Fibroblast of skin of abdomen (primary cell): Measurements from ENCODE around the gene OR52N5. TPM values are rescaled to one million over a fixed set of nuclear protein-coding genes. Genes with fewer than 3 reads are reported as not detected.

Experiments
- DNase-seq: peaks from one replicate; pipeline ENCODE4 v3.0.0-alpha.2; 2013
- polyA plus RNA-seq, 2 experiments: library from polyadenylated mRNA; unstranded; fragments of 120-200 nt; gene quantifications; one replicate each; pipeline ENCODE4 v1.2.1, GENCODE V29; 2013; ENCODE audit not compliant: insufficient read length in 2 of 2

OR52N5 gene
- polyA plus RNA-seq (2013, experiment 1 of 2; ENCODE audit: insufficient read length) = not detected
- not detected for polyA plus RNA-seq (2013, experiment 2 of 2; ENCODE audit: insufficient read length)

GRCh38 chr11:5783255-5783654 is at the start of gene OR52N5:
TSS of gene OR52N5 (minus strand) at chr11:5783355. CDS start at chr11:5778634, 4,721 bp downstream.
- no peak for DNase-seq

DNA sequence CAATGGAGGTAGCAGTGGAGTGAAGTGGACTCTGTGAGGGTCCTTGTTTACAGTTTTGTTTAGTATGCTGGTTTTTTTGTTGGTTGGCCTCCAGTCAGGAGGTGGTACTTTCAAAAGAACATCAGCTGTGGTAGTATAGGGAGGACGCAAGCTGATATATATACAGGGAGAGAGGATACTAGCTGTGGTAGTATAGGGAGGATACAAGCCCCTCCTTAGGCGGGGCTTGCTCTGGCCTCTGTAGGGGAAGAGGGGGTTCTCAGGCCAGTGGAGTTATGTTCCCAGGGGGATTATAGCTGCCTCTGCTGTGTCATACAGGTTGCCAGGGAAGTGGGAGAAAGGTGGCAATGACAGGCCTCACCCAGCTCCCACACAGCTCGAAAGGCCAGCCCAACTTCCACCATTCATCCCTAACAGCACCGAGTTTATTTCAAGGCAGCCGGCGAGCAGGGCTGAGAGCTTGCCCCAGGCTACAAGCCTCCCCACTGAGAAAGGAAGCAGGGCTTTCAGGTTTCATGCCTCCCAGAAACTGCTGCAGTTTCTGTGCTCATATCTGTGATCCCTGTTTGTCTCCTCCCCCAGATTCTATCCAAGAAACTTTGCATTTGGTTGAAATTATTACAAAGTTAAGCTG is 48.2 kb upstream of the OR52N5 start:
- DNase-seq = no peak

DNA sequence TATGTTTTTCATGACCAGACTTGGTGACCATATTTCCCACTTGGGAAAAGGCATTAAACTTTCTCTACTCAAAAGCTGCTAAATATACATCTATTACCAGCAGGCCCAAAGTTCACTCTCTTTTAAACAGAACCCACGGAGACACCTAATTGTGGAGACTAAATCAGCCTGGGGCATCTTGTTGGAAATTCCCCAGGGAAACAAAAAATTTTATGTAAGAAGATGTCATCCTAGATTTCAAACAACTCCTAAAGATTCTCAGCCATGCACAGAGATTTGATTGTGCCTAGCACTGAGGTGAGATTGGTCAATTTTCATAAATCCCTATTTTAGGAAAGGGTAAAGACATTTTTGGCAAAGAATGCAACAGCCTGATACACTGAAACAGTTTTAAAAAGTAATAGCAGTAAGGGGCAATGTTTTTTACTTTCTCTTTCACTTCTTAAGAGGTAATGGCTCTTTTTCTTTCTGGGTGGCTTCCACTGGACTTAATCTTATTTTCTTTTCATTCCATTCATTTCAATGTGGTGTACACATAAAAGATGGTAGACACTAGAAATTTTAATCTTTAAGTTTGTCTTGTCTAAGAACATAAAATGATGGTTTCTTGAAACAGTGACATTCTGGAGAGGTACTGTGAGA is 35.2 kb upstream of the OR52N5 start:
- no peak for DNase-seq

GRCh38 chr11:5815534-5815933 is 32.4 kb upstream of the OR52N5 start:
- no peak for DNase-seq

DNA sequence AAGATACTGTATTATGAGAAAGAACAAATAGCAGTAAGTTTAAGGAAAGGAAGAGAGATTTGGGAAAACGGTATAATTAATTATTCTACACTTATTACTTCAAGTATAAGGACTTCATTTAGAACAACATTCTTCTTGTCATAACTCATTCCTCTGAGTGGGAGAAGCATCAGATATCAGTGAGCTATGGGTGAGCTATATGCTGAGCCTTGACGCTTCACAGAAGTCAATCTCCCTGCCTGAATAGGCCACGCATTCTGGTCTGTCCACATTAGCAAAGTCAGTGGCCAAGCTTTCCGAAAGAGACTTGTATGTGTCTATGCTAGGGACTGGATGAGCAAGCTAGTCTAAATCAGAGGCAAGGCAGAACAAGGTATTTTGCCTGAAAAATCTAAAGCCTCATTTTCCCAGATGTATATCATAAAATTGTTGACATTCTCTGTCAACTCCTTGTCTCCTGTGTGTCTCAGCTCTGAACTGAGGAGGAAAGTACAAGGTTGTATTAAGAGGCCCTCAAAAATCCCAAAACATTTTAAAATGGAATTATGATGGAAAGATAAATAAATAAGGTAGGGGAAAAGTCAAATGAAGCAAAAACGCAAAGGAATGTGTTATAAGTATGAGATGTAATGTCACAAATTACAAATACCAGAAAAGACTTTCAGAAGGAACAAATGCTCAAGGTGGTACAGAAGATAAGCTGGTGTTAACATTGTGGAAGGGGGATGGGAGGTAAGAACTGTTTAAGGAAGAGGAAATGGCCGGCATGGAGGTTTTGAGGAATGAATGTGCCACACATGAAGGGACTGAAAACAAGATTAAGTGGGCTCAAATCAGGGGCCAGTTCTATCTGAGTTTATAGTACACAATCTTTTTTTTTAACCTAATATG is 27.0 kb upstream of the OR52N5 start:
- DNase-seq = no peak

GRCh38 chr11:5809122-5809519 is 26.0 kb upstream of the OR52N5 start:
- peak; percentile 3 for DNase-seq

DNA sequence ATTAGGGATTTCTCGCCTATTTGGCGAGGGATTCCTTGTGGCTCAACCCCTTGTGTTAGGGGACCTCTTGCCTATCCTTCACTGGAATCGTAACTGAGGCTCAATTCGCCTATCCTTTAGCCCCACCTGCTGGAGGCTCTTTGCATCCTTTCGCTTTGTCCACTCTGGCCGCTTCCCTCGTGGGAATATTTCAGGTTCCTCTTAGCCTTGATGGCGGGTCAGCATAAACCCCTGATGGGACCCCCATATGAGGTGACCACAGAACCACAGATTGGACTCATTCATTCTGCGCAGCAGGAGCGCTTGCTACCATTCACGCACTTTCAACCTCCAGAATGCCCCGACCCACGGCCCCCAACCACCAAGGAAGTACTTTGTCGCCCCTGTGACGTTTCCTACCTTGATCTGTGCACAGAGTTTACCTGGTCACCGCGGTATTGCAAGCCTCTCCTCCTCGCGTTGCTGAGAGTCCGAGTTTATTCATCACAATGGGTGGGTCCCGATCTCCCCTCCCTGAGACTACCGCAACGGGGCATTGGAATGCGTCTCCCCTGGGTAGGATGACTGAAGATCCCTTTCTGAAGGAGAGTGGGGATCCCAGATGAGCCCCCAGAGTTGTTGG is 25.5 kb upstream of the OR52N5 start, which contains the start of gene OR52N2:
TSS of gene OR52N2 (plus strand) at position 425 of the 622 bp plus-strand sequence. CDS start 11,412 bp downstream, outside the sequence.
- DNase-seq = peak; percentile 62

DNA sequence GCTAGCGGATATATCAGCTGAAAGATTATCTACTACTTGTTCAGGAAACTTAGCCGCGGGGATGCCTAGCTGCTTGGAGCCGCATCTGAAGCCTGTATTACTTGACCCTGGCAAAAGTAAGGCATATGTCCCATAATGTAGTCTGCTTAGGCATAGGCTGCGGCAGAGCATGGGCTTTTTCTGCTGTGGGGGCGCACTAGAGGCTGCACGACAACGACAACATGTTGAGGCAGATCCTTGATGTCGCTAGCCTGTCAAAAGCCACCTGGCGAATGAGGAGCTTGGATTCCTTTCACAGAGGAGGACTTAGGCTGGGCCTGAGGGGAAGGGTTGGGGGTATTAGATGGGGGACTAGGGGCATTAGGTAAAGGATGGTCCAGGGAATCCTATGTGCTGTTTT is 24.4 kb upstream of the OR52N5 start:
- DNase-seq = no peak

- DNase-seq = no peak
Observed at GRCh38 chr11:5803982-5804381, 20.8 kb upstream of the OR52N5 start.

DNA sequence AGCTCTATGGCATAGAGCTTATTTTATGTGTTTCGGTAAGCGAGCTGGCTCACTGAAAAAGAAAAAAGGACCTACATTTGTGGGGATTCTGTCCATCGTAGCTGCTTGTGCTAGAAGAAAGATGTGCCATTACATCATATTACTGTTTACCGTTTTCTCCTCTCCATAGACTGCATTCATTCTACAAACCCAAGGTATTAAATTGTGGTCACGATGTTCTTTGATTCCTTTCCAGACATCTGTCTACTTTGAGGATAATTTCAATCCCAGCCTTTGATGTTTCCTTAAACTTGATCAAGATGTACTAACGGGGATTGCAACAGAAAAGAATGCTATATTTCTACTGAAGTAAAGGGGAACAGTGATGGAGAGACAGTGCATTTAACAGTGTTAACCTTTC is 13.4 kb upstream of the OR52N5 start:
- DNase-seq = no peak

- no peak for DNase-seq
Observed at GRCh38 chr11:5791165-5791564, 8.0 kb upstream of the OR52N5 start, which contains the start of gene OR52N1. TSS of gene OR52N1 (minus strand) at chr11:5791265. CDS start at chr11:5788816, 2,449 bp downstream.

DNA sequence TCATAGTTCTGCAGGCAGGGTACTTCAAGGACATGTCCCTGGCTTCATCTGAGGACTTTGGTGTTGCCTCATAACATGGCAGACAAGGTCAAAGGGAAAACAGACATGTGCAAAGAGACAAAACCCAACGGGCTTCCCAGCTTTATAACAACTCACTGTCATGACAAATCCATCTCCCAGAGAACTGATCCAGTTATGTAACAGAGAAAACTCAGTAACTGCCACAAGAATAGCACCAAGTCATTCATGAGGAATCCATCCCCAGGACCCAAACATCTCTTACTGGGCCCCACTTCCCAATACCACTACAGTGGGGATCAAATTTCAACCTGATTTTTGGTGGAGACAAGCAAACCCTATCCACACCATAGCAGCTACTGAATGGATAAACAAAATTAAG is 16.1 kb downstream of the OR52N5 start:
- DNase-seq = no peak

- no peak for DNase-seq
Observed at GRCh38 chr11:5753943-5754342, 29.2 kb downstream of the OR52N5 start, which contains the start of gene OR52N4. TSS of gene OR52N4 (plus strand) at chr11:5754243. CDS start at chr11:5754741, 498 bp downstream.

- DNase-seq = no peak
Observed at GRCh38 chr11:5749836-5750235, 33.3 kb downstream of the OR52N5 start.

- no peak for DNase-seq
Observed at GRCh38 chr11:5746614-5747013, 36.5 kb downstream of the OR52N5 start.

DNA sequence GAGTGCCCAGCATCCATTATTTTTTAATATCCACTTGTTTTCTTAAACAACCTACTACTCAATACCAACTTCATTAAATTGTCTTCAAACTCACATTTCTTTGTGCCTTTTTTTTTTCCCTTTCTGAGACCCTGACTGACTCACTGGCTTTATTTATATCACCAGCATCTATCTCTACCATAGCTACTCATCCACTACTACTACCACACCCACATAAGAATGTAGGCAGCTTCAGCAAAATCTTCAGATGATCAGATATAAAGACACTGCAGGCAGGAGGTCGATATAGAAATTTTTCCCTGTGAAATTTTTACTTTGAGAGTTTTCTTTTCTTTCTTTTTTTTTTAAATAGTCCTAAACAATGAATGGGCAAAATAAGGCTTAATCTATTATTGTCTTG is 44.7 kb downstream of the OR52N5 start:
- no peak for DNase-seq

DNA sequence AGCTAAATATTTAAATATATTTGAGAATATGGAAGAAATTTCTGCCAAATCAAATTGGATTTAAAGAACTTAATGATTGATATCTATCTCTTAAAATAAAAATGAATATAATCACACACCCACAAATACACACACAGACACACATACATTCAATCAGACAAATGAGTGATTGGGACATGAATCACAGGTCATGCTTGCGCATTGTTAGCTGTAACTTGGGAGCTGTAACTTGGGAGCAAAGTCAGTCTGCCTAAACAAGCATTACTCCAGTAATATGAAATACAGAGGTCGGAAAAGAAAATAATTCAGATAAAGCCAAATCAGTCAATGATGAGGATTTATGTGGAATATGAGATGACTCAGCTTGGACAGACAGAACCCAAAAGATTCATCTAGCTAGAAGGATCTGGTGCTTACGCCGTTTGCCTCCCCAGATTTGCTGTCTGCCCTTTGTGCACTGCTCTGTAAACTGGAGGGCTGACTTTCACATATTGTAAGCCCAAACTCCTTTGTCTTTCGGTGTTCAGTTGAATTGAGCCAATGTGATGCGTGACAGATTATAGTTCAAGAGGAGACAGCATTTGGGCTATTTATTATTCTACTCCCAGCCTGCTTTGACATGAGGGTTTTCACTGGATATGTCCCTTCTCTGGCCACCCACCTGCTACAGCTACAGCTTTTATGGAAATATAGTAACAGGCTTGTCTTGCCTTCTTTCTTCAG is 45.3 kb downstream of the OR52N5 start:
- peak; percentile 1 for DNase-seq

DNA sequence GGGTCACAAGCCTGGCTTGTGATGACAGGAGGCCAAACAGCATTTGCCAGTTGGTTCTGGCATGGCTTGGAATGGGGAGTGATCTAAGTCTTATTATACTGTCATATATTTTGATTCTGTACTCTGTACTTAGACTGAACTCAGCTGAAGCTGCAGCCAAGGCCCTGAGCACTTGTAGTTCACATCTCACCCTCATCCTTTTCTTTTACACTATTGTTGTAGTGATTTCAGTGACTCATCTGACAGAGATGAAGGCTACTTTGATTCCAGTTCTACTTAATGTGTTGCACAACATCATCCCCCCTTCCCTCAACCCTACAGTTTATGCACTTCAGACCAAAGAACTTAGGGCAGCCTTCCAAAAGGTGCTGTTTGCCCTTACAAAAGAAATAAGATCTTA is 46.1 kb downstream of the OR52N5 start:
- peak; percentile 47 for DNase-seq

GRCh38 chr11:5736396-5736795 is 46.8 kb downstream of the OR52N5 start, which contains the start of gene OR56B1:
TSS of gene OR56B1 (plus strand) at chr11:5736448. CDS start at chr11:5736517, 69 bp downstream.
- no peak for DNase-seq

- no peak for DNase-seq
Observed at GRCh38 chr11:5727691-5728090, 55.5 kb downstream of the OR52N5 start.

GRCh38 chr11:5726351-5726750 is 56.8 kb downstream of the OR52N5 start:
- no peak for DNase-seq
